ENCODE measurements around the gene USP3. TPM values are rescaled to one million over a fixed set of nuclear protein-coding genes. Genes with fewer than 3 reads are reported as not detected.

Gene USP3
- total RNA-seq, 1 experiment from 2014 or later, result 70.2 TPM

DNA sequence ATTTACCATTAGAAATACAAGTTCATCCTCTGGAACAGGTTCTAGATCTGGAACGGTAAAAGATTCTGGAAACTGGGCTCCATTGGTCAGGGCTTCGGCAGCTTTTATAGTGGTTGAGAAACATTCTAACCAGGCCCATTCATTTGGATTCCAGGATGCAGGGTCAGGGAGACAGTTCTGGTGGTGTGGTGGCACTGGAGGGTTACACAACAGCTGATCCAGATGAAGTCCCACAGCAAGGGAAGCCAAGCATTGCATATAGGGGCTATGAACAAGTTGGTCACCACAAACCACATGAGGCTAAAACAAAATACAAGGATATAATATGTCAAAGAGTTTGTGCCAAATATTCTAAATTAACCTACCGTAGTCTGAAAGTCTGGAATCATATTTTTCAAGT lies 135.8 kb downstream of the USP3 start:
- ChIA-PET POLR2A (no interaction called here), CTCF (interaction anchor here (0.7 to 1.2 kb wide), 5 partner anchors 16 to 1061 kb away, joined by 3 to 4 read pairs (median 3); partner anchors contain the start of gene DAPK2)
- intact Hi-C loops (cut with micrococcal nuclease), result no loop called here
- no TSS peak for BruUV-seq (replicated peaks)
- no peak overlapping the region for H3K4me3 Mint-ChIP-seq (ENCODE audit: unreplicated experiment)
- H3K36me3 Mint-ChIP-seq (ENCODE audit: insufficient read depth, unreplicated experiment), result peaks cover 68% of the 10 kb centered on the region
- no peaks in the 10 kb centered on the region for H3K9me3 Mint-ChIP-seq (ENCODE audit: unreplicated experiment)
- H3K4me1 Mint-ChIP-seq (ENCODE audit: insufficient read depth, unreplicated experiment), result no peaks in the 10 kb centered on the region
- no peaks in the 10 kb centered on the region for H3K27me3 Mint-ChIP-seq (ENCODE audit: insufficient read depth, unreplicated experiment)
- H3K27ac Mint-ChIP-seq (ENCODE audit: low read depth, unreplicated experiment), result no peak overlapping the region
- TF ChIP-seq, protein P1, sequence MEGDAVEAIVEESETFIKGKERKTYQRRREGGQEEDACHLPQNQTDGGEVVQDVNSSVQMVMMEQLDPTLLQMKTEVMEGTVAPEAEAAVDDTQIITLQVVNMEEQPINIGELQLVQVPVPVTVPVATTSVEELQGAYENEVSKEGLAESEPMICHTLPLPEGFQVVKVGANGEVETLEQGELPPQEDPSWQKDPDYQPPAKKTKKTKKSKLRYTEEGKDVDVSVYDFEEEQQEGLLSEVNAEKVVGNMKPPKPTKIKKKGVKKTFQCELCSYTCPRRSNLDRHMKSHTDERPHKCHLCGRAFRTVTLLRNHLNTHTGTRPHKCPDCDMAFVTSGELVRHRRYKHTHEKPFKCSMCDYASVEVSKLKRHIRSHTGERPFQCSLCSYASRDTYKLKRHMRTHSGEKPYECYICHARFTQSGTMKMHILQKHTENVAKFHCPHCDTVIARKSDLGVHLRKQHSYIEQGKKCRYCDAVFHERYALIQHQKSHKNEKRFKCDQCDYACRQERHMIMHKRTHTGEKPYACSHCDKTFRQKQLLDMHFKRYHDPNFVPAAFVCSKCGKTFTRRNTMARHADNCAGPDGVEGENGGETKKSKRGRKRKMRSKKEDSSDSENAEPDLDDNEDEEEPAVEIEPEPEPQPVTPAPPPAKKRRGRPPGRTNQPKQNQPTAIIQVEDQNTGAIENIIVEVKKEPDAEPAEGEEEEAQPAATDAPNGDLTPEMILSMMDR (IDR thresholded peaks at IDR 0.05; ENCODE audit: unreplicated experiment), result no peak
- DNase-seq (ENCODE audit: unreplicated experiment), result no peak

Other genes with a start within 250 kb of the USP3 start
- gene APH1B, start 227.0 kb upstream of the USP3 start, total RNA-seq (2022), result 5.2 and 8.2 TPM in 2 replicates
- 19.6 and 20.3 TPM in 2 replicates for gene CA12, start 122.7 kb upstream of the USP3 start, total RNA-seq (2022)
- 0.39 and 0.58 TPM in 2 replicates for gene FBXL22, start 92.8 kb downstream of the USP3 start, total RNA-seq (2022)

Measured in MCF 10A (cell line).